Kidney capillary endothelial cell (primary cell): ENCODE measurements around the gene HSD17B11.
"Not testable (repeated sequence)": the region's sequence is repeated elsewhere in the genome, so short reads cannot be mapped to it uniquely, and the experiment has no call there.

Experiments used
- DNase-seq: peaks from one replicate; pipeline ENCODE4 v3.0.0-alpha.2; 2018; ENCODE audit warnings: low spot score

Gene HSD17B11

GRCh38 chr4:87356832-87357526 lies 34.0 kb downstream of the HSD17B11 start:
- no peak for DNase-seq

DNA sequence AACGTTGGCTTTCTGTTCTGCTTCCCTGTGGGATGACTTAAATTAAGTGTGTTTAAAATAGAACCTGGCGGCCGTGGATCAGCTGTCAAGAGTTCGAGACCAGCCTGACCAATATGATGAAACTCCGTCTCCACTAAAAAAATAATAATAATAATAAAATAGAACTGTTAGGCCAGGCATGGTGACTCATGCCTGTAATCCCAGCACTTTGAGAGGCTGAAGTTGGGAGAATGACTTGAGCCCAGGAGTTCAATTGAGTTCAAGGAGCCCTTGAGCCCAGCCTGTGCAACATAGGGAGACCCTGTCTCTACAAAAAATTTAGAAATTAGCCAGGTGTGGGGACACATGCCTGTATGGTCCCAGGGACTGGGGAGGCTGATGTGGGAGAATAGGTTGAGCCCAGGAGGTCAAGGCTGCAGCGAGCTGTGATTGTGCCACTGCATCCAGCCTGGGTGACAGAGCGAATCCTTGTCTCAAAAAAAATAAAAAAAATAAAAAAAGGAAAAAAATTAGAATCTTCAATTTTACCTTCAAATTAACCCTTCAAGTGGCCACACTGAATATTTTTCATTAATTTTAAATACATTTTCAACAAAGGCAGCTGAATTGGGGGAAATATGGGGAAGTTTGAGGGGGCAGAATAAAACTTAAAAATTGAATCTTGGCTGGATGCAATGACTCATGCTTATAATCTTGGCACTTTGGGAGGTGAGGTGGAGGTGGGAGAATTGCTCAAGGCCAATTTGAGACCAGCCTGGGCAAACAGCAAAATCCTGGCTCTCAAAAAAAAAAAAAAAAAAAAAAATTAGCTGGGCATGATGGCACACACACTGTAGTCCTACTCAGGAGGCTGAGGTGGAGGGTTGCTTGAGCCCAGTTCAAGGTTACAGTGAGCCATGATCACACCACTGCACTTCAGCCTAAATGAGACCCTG lies 36.6 kb downstream of the HSD17B11 start:
- no peak for DNase-seq

GRCh38 chr4:87353592-87353991 lies 37.4 kb downstream of the HSD17B11 start:
- DNase-seq: peak; percentile 42

DNA sequence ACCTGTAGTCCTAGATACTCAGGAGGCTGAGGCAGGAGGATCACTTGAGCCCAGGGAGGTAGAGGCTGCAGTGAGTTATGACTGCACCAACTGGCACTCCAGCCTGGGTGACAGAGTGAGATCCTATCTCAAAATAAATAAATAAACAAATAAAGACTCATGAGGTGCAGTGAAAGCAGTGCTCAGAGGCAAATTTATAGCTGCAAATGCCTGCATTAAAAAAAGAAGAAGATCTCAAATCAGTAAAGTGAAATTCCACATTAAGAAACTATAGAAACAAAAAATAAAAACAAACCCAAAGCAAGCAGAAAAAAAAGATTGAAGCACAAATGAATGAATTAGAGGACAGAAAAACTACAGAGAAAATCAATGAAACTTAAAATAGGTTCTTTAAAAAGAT lies 45.8 kb downstream of the HSD17B11 start:
- DNase-seq: no peak

GRCh38 chr4:87342872-87343271 lies 48.1 kb downstream of the HSD17B11 start:
- DNase-seq: no peak

DNA sequence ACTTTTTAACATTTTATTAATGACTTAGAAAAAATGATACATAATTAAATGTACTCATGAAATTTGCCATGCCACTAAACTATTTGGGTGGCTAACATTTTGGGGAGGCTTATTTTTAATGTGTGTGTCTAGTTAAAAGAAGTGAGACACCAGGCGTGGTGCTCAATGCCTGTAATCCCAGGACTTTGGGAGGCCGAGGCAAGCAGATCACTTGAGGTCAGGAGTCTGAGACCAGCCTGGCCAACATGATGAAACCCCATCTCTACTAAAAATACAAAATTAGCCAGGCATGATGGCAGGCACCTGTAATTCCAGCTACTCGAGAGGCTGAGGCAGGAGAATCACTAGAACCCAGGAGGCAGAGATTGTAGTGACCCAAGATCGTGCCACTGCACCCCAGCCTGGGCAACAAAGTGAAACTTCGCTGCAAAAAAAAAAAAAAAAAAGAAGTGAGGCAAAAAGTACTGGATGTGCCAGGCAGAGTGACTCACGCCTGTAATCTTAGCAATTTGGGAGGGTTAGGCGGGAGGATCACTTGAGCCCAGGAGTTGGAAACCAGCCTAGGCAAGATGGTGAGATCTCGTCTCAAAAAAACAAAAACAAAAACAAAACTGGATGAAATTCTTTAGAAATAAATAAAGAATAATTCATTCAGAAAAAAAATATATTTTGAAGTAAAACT lies 48.9 kb downstream of the HSD17B11 start:
- not testable (repeated sequence) for DNase-seq

GRCh38 chr4:87339440-87339839 lies 51.5 kb downstream of the HSD17B11 start:
- DNase-seq: no peak

GRCh38 chr4:87337361-87337760 lies 53.6 kb downstream of the HSD17B11 start:
- DNase-seq: no peak

DNA sequence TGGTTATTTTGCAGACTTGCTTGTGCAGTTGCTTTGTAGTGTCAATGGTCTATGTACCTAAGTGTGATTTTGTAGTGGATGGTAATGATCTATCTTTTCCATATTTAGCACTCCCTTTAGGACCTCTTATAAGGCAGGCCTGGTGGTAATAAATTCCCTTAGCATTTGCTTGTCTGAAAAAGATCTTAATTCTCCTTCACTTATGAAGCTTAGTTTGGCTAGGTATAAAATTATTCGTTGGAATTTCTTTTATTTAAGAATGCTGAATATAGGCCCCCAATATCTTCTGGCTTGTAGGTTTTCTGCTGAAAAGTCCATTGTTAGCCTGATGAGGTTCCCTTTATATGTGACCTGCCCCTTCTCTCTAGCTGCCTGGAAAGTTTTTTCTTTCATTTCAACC lies 57.7 kb downstream of the HSD17B11 start:
- no peak for DNase-seq

DNA sequence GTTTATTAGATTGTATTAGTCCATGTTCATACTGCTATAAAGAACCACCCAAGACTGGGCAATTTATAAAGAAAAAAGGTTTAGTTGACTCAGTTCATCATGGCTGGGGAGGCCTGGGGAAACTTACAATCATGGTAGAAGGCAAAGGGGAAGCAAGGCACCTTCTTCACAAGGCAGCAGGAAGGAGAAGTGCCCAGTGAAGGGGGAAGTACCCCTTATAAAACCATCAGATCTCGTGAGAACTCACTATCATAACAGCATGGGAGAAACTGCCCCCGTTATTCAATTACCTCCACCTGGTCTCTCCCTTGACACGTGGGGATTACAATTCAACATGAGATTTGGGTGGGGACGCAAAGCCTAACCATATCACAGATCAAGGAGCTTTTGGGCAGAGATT lies 60.2 kb downstream of the HSD17B11 start:
- DNase-seq: no peak

GRCh38 chr4:87327136-87327535 lies 63.9 kb downstream of the HSD17B11 start:
- DNase-seq: no peak

- no peak for DNase-seq
These were observed 64.5 kb downstream of the HSD17B11 start for GRCh38 chr4:87326460-87326859.

- DNase-seq: no peak
These were observed 68.2 kb downstream of the HSD17B11 start, which contains the start of gene HSD17B13 for GRCh38 chr4:87322754-87323153. TSS of gene HSD17B13 (minus strand) at chr4:87322882. CDS start at chr4:87322841, 41 bp downstream.

DNA sequence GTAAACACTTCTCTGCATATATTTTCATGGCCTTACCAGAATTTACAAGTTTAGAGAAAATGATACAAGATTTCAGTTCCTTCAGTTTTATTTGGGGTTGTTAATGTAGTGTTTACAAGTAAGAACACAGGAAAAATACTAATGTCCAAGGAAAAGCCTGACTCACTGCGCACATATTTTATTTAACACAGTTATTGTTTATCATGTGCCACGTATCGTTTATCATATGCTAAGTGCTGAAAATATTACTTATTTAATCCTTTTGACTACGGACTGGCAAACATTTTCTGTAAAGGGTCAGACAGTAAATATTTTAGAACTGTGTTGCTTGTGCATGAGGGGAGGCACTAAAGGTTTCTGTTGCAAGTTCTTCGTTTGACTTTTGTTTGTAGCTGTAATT lies 69.1 kb downstream of the HSD17B11 start:
- no peak for DNase-seq

DNA sequence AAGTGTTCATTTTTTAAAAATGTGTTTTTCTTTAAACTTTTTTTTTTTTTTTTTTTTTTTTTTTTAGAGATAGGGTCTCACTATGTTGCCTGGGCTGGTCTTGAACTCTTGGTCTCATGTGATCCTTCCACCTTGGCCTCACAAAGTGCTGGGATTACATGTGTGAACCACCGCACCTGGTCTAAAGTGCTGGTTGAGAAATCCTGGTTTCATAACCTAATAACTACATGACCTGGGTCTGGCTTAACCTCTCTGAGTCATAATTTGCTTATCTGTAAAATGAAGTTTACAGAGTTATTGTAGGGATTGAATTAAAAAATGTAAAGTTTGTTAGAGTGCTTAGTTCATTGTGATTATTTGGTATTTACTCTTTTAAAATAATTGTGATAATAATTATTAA lies 73.5 kb downstream of the HSD17B11 start:
- DNase-seq: no peak

GRCh38 chr4:87316961-87317360 lies 74.0 kb downstream of the HSD17B11 start:
- no peak for DNase-seq

GRCh38 chr4:87315000-87315399 lies 76.0 kb downstream of the HSD17B11 start:
- DNase-seq: not testable (repeated sequence)

GRCh38 chr4:87313756-87314155 lies 77.2 kb downstream of the HSD17B11 start:
- DNase-seq: no peak

DNA sequence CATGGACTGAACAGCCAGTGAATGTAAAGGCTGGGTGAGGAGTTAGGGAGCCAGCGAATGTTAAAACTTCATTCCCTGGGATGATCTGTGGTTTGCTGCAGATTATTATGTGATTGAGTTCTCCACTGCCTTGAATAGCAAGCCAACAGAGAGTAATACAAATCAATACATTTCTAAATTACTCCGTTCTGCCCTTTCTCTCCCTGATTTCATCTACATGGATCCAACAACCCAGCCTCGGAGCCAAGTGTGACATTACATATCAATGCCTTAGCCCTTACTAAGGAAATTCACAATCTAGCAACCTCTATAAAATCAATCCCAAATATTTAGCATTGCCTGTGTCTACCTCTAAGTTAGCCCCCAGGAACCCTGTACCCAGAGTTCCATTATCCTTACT lies 79.3 kb downstream of the HSD17B11 start:
- no peak for DNase-seq

GRCh38 chr4:87310691-87311335 lies 80.2 kb downstream of the HSD17B11 start:
- DNase-seq: peak; percentile 35

DNA sequence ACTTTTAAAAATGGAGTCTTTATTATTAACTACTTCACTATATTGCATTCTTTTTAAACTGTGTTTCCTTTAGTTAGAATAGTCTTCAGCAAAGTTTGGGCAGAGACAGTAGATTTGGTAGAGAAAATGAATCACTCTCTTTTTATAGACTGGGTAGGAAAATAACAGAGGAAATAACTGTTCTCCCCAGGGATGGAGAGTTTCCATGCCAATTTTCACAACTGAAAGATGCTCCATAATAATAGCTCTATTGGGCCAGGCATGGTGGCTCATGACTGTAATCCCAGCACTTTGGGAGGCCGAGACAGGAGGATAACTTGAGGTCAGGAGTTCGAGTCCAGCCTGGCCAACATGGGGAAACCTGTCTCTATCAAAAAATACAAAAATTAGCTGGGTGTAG lies 81.4 kb downstream of the HSD17B11 start:
- DNase-seq: peak; percentile 40

- no peak for DNase-seq
These were observed 84.9 kb downstream of the HSD17B11 start for GRCh38 chr4:87306056-87306455.
